GM21576 (cell line): Measurements from ENCODE around the gene PDK2.

ENCODE experiments used
- ATAC-seq: cut with Tn5 transposase; IDR thresholded peaks from one replicate; pipeline ENCODE4 v1.9.1; 2021; ENCODE audit warnings: mild to moderate bottlenecking, moderate library complexity; ENCODE audit not compliant: unreplicated experiment

PDK2 gene

GRCh38 chr17:50148226-50149090 is 53.3 kb downstream of the PDK2 start:
- ATAC-seq = peak; percentile 35

GRCh38 chr17:50149091-50149416 is 53.9 kb downstream of the PDK2 start:
- no peak for ATAC-seq

- no peak for ATAC-seq
These were observed 54.5 kb downstream of the PDK2 start for GRCh38 chr17:50149417-50150353.

GRCh38 chr17:50150354-50151040 is 55.3 kb downstream of the PDK2 start, which contains the start of gene PPP1R9B:
PPP1R9B (minus strand) TSS chr17:50150677; CDS start chr17:50150513, 164 bp downstream.
- no peak for ATAC-seq

- peak; percentile 36 for ATAC-seq
These were observed 56.1 kb downstream of the PDK2 start for GRCh38 chr17:50151041-50151936.

GRCh38 chr17:50151937-50152547 is 56.9 kb downstream of the PDK2 start:
- peak; percentile 24 for ATAC-seq

GRCh38 chr17:50152736-50153135 is 57.6 kb downstream of the PDK2 start:
- ATAC-seq = no peak

- ATAC-seq = no peak
These were observed 58.8 kb downstream of the PDK2 start for GRCh38 chr17:50153650-50154575.

- ATAC-seq = no peak
These were observed 59.5 kb downstream of the PDK2 start for GRCh38 chr17:50154604-50155003.

- no peak for ATAC-seq
These were observed 60.1 kb downstream of the PDK2 start for GRCh38 chr17:50155115-50155819.

- no peak for ATAC-seq
These were observed 62.7 kb downstream of the PDK2 start for GRCh38 chr17:50157891-50158290.

- peak; percentile 76 for ATAC-seq
These were observed 66.1 kb downstream of the PDK2 start for GRCh38 chr17:50161023-50161910.
